ENCODE measurements around the gene ICAM4.

Gene ICAM4

GRCh38 chr19:10291554-10292205 lies 4.9 kb downstream of the ICAM4 start:
- peaks cover 10% of the 10 kb centered on the region for H3K4me1 ChIP-seq (ENCODE audit: insufficient read depth, low read length)
- H3K4me3 ChIP-seq (ENCODE audit: low read depth in 1 of 2, low read length in 2 of 2): no peak overlapping the region
- no peaks in the 10 kb centered on the region for H3K27me3 ChIP-seq (ENCODE audit: insufficient read depth, low read length, poor library complexity)
- H3K79me2 ChIP-seq (ENCODE audit: insufficient read depth, low read length): no peaks in the 10 kb centered on the region
- ATAC-seq (ENCODE audit: insufficient read depth, low read depth) (no peak), DNase-seq (no peak)
- no peak overlapping the region for H3K4me2 ChIP-seq (ENCODE audit: insufficient read depth, low read length)
- no peaks in the 10 kb centered on the region for H3K36me3 ChIP-seq (ENCODE audit: insufficient read depth, low read length)
- no peaks in the 10 kb centered on the region for H4K20me1 ChIP-seq (ENCODE audit: insufficient read depth, low read length)
- H3K9me3 ChIP-seq (ENCODE audit: insufficient read depth, low read length, severe bottlenecking): no peaks in the 10 kb centered on the region
- TF ChIP-seq CTCF (IDR thresholded peaks at IDR 0.05; ENCODE audit: borderline replicate concordance, extremely low read depth, low read length, poor library complexity, severe bottlenecking) (no peak), EZH2 (IDR thresholded peaks at IDR 0.05; ENCODE audit: borderline replicate concordance, low read depth, low read length, severe bottlenecking) (no peak)
- H3K9ac ChIP-seq (ENCODE audit: low read depth, low read length): no peak overlapping the region
- no peak overlapping the region for H2AFZ ChIP-seq (ENCODE audit: low read depth, low read length)
- H3K27ac ChIP-seq (ENCODE audit: low read length): no peak overlapping the region

- Histone ChIP-seq H3K9ac (ENCODE audit: low read depth, low read length) (no peak overlapping the region), H3K27me3 (ENCODE audit: insufficient read depth, low read length, poor library complexity) (no peaks in the 10 kb centered on the region), H3K79me2 (ENCODE audit: insufficient read depth, low read length) (no peaks in the 10 kb centered on the region), H3K4me1 (ENCODE audit: insufficient read depth, low read length) (peaks cover 3% of the 10 kb centered on the region), H3K36me3 (ENCODE audit: insufficient read depth, low read length) (no peaks in the 10 kb centered on the region), H3K27ac (ENCODE audit: low read length) (no peak overlapping the region), H3K9me3 (ENCODE audit: insufficient read depth, low read length, severe bottlenecking) (no peaks in the 10 kb centered on the region), H4K20me1 (ENCODE audit: insufficient read depth, low read length) (no peaks in the 10 kb centered on the region), H3K4me2 (ENCODE audit: insufficient read depth, low read length) (no peak overlapping the region), H2AFZ (ENCODE audit: low read depth, low read length) (no peak overlapping the region), H3K4me3 (ENCODE audit: low read depth in 1 of 2, low read length in 2 of 2) (no peak overlapping the region)
- DNase-seq (no peak), ATAC-seq (ENCODE audit: insufficient read depth, low read depth) (no peak)
- no peak for TF ChIP-seq EZH2 (IDR thresholded peaks at IDR 0.05; ENCODE audit: borderline replicate concordance, low read depth, low read length, severe bottlenecking)
- no peak for TF ChIP-seq CTCF (IDR thresholded peaks at IDR 0.05; ENCODE audit: borderline replicate concordance, extremely low read depth, low read length, poor library complexity, severe bottlenecking)
Measured at GRCh38 chr19:10292206-10292788, 5.5 kb downstream of the ICAM4 start.

GRCh38 chr19:10292789-10293636 lies 6.3 kb downstream of the ICAM4 start:
- Histone ChIP-seq H3K27ac (ENCODE audit: low read length) (no peak overlapping the region), H3K27me3 (ENCODE audit: insufficient read depth, low read length, poor library complexity) (no peaks in the 10 kb centered on the region), H3K4me1 (ENCODE audit: insufficient read depth, low read length) (no peaks in the 10 kb centered on the region), H4K20me1 (ENCODE audit: insufficient read depth, low read length) (no peaks in the 10 kb centered on the region), H3K4me2 (ENCODE audit: insufficient read depth, low read length) (no peak overlapping the region), H3K9ac (ENCODE audit: low read depth, low read length) (no peak overlapping the region), H3K79me2 (ENCODE audit: insufficient read depth, low read length) (no peaks in the 10 kb centered on the region), H3K36me3 (ENCODE audit: insufficient read depth, low read length) (no peaks in the 10 kb centered on the region), H3K9me3 (ENCODE audit: insufficient read depth, low read length, severe bottlenecking) (no peaks in the 10 kb centered on the region), H2AFZ (ENCODE audit: low read depth, low read length) (no peak overlapping the region), H3K4me3 (ENCODE audit: low read depth in 1 of 2, low read length in 2 of 2) (no peak overlapping the region)
- DNase-seq: no peak
- no peak for ATAC-seq (ENCODE audit: insufficient read depth, low read depth)
- no peak for TF ChIP-seq EZH2 (IDR thresholded peaks at IDR 0.05; ENCODE audit: borderline replicate concordance, low read depth, low read length, severe bottlenecking)
- no peak for TF ChIP-seq CTCF (IDR thresholded peaks at IDR 0.05; ENCODE audit: borderline replicate concordance, extremely low read depth, low read length, poor library complexity, severe bottlenecking)

Measured in DND-41 (cell line).